Measurements from ENCODE around the gene CAPN5. TPM values are rescaled to one million over a fixed set of nuclear protein-coding genes. Genes with fewer than 3 reads are reported as not detected.

The CAPN5 gene
- total RNA-seq, 1 donor from 2014 or later: 18.3 TPM

- no peak for TF ChIP-seq CTCF (IDR thresholded peaks at IDR 0.05; ENCODE audit: unreplicated experiment)
- H3K36me3 Mint-ChIP-seq: no peaks in the 10 kb centered on the region
- H3K9me3 Mint-ChIP-seq: no peaks in the 10 kb centered on the region
- H3K27me3 Mint-ChIP-seq (ENCODE audit: low read depth): no peaks in the 10 kb centered on the region
- DNase-seq (ENCODE audit: low spot score in 2 of 2, unreplicated experiment in 2 of 2): no peak
- peak overlapping the region; percentile 60 for H3K27ac Mint-ChIP-seq
- H3K4me1 Mint-ChIP-seq: peaks cover 20% of the 10 kb centered on the region
- H3K4me3 Mint-ChIP-seq: peak overlapping the region; percentile 80
These were observed 1.2 kb downstream of the CAPN5 start for GRCh38 chr11:77067861-77068443.

- Mint-ChIP-seq H3K4me3 (peak overlapping the region; percentile 40), H3K27me3 (ENCODE audit: low read depth) (no peaks in the 10 kb centered on the region), H3K27ac (no peak overlapping the region), H3K36me3 (no peaks in the 10 kb centered on the region), H3K9me3 (no peaks in the 10 kb centered on the region), H3K4me1 (peaks cover 27% of the 10 kb centered on the region)
- TF ChIP-seq CTCF (IDR thresholded peaks at IDR 0.05; ENCODE audit: unreplicated experiment): no peak
- DNase-seq (ENCODE audit: low spot score in 2 of 2, unreplicated experiment in 2 of 2): no peak
These were observed 1.9 kb downstream of the CAPN5 start for GRCh38 chr11:77068457-77069335.

GRCh38 chr11:77069336-77069968, 2.7 kb downstream of the CAPN5 start:
- Mint-ChIP-seq H3K27me3 (ENCODE audit: low read depth) (no peaks in the 10 kb centered on the region), H3K36me3 (no peaks in the 10 kb centered on the region), H3K9me3 (no peaks in the 10 kb centered on the region), H3K4me1 (peaks cover 29% of the 10 kb centered on the region), H3K4me3 (peak overlapping the region; percentile 15), H3K27ac (no peak overlapping the region)
- DNase-seq (ENCODE audit: low spot score in 2 of 2, unreplicated experiment in 2 of 2): no peak
- TF ChIP-seq CTCF (IDR thresholded peaks at IDR 0.05; ENCODE audit: unreplicated experiment): no peak

- Mint-ChIP-seq H3K9me3 (no peaks in the 10 kb centered on the region), H3K36me3 (no peaks in the 10 kb centered on the region), H3K4me3 (no peak overlapping the region), H3K27me3 (ENCODE audit: low read depth) (no peaks in the 10 kb centered on the region), H3K27ac (no peak overlapping the region), H3K4me1 (peaks cover 29% of the 10 kb centered on the region)
- DNase-seq (ENCODE audit: low spot score in 2 of 2, unreplicated experiment in 2 of 2): no peak
- no peak for TF ChIP-seq CTCF (IDR thresholded peaks at IDR 0.05; ENCODE audit: unreplicated experiment)
These were observed 3.3 kb downstream of the CAPN5 start for GRCh38 chr11:77069969-77070582.

GRCh38 chr11:77071077-77071476, 4.3 kb downstream of the CAPN5 start:
- H3K9me3 Mint-ChIP-seq: no peaks in the 10 kb centered on the region

More at GRCh38 chr11:77071077-77071476, 4.3 kb downstream of the CAPN5 start:
- H3K27me3 Mint-ChIP-seq (ENCODE audit: low read depth): no peaks in the 10 kb centered on the region
- H3K4me1 Mint-ChIP-seq: peaks cover 25% of the 10 kb centered on the region
- no peak for TF ChIP-seq CTCF (IDR thresholded peaks at IDR 0.05; ENCODE audit: unreplicated experiment)
- no peak for DNase-seq (ENCODE audit: low spot score in 2 of 2, unreplicated experiment in 2 of 2)
- H3K36me3 Mint-ChIP-seq: no peaks in the 10 kb centered on the region
- H3K27ac Mint-ChIP-seq: no peak overlapping the region
- H3K4me3 Mint-ChIP-seq: no peak overlapping the region
